ENCODE results near the gene GAL. TPM values are rescaled to one million over a fixed set of nuclear protein-coding genes. Genes with fewer than 3 reads are reported as not detected.

The GAL gene
- total RNA-seq, 4 donors from 2014 or later, result 4.9 TPM; not detected in 3

DNA sequence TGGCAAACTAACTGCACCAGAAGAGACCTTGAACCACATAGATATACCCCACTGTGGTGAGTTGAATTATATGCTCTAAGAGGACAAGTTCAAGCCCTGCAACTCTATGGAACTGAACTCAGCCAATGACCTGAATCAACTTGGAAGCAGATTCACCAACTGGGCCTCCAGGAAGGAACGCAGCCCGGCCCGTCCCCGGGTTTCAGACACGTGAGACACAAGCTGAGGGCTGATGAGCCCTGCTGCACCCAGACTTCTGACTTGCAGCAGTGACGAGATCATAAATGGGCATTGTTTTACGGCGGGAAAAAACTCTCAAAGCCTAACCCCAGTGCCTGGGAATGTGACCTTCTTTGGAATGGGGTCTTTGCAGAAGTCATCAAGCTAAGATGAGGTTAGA is 28.5 kb upstream of the GAL start:
- TF ChIP-seq, protein P1, sequence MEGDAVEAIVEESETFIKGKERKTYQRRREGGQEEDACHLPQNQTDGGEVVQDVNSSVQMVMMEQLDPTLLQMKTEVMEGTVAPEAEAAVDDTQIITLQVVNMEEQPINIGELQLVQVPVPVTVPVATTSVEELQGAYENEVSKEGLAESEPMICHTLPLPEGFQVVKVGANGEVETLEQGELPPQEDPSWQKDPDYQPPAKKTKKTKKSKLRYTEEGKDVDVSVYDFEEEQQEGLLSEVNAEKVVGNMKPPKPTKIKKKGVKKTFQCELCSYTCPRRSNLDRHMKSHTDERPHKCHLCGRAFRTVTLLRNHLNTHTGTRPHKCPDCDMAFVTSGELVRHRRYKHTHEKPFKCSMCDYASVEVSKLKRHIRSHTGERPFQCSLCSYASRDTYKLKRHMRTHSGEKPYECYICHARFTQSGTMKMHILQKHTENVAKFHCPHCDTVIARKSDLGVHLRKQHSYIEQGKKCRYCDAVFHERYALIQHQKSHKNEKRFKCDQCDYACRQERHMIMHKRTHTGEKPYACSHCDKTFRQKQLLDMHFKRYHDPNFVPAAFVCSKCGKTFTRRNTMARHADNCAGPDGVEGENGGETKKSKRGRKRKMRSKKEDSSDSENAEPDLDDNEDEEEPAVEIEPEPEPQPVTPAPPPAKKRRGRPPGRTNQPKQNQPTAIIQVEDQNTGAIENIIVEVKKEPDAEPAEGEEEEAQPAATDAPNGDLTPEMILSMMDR (IDR thresholded peaks at IDR 0.05; ENCODE audit: low read depth), result no peak

DNA sequence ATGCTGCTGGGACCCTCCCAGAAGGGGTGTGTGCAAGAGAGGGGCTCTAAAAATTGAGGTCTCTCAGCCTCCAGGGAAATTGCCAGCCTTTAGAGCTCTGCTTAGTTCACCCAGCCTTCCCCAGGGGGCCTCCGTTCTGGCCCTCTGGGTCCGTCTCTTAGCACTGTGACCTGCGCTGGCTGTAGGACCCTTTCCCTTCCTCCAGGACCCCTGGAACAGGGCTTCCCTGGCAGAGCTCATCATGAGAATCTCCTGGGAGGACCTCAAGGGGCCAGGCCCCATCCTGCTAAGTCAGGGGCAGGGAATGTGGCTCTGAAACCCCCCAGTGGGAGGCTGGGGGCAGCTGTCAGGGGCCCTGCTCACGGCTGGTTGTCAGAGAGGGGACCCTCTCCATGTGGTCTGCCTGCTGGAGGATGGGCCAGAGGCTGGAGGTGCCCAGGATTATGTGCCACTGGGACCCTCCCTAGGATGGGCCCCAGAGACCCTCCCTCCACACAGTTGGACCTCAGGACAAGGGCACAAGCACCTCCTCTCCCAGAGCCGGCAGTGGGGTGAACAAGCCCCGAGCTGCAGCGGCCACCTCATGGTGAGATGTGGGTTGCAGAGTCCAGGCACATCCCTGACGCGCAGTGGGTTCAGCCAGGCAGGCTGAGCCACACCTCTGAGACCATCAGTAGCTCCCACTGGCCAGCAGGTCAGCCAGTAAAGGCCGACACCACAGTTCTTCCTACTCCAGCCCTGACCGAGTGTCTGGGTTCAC is 27.1 kb upstream of the GAL start:
- TF ChIP-seq, protein P1 (IDR thresholded peaks at IDR 0.05; ENCODE audit: low read depth), result no peak

DNA sequence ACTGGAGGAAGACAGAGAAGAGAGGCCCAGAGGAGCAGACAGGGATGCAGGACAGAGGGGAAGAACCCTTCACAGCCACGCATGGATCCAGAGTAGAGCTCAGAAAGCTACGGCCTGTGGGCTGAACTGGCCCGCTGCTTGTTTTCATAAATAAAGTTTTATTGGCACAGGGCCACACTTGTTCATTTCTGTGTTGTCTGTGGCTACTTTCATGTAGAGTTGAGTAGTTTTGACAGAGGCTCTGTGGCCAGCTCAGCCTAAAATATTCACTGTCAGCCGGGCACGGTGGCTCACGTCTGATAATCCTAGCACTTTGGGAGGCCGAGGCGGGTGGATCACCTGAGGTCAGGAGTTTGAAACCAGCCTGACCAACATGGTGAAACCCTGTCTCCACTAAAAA is 26.2 kb upstream of the GAL start:
- TF ChIP-seq, protein P1 (IDR thresholded peaks at IDR 0.05; ENCODE audit: low read depth), result no peak

DNA sequence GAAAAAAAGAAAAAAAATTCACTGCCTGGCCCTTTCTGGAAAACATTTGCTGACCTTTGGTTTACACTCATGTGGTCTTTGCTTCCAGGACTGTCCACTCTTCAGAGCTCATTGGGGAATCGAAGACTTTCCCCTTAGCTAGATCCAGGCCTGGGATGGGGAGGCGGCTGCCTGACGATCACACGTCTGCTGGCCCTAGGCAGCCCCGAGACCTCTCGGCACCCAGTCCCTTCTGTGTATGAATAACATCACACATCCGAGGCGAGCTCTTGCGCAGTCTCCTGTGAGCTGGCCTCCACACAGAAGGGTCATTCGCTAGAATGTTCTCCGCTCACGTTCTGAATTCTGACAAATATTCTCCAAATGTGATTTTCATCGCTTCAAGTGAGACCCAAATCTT is 25.7 kb upstream of the GAL start:
- TF ChIP-seq, protein P1 (IDR thresholded peaks at IDR 0.05; ENCODE audit: low read depth), result no peak

DNA sequence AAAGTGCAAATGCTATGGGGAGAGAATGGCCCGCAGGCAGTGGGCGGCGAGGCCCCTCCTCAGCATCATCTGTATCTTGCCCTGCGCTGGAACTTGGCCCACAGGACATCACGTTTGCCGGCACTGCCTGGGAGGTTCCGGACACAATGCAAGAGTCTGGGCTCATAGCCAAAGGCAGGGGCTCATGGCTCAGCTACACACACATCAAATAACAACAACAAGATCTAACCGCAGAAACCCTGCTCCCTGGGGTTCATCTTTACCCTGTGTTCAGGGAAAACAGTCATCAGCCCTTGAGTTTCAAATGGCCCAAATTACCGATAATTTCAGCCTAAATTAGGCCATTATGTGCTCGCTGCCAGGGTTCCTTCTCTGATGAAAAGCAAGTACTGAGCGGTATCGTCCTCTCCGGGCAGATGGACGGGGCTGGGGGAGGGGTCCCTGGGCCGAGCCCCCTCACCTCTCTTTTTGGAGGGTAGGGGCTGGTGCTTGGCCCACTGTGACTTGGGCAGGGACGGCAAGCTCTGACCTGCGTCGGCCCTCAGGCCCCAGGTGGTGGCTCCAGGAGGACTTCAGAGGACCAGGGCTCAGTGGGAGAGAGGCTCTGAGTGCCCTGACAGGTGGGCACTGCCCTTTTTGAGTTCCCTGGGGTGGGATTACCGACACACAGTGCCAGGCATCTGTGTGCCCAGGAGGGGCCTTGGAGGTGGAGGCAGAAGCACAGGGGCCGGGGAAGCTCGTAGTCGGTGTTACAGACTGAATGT is 25.0 kb upstream of the GAL start:
- TF ChIP-seq, protein P1 (IDR thresholded peaks at IDR 0.05; ENCODE audit: low read depth), result no peak

DNA sequence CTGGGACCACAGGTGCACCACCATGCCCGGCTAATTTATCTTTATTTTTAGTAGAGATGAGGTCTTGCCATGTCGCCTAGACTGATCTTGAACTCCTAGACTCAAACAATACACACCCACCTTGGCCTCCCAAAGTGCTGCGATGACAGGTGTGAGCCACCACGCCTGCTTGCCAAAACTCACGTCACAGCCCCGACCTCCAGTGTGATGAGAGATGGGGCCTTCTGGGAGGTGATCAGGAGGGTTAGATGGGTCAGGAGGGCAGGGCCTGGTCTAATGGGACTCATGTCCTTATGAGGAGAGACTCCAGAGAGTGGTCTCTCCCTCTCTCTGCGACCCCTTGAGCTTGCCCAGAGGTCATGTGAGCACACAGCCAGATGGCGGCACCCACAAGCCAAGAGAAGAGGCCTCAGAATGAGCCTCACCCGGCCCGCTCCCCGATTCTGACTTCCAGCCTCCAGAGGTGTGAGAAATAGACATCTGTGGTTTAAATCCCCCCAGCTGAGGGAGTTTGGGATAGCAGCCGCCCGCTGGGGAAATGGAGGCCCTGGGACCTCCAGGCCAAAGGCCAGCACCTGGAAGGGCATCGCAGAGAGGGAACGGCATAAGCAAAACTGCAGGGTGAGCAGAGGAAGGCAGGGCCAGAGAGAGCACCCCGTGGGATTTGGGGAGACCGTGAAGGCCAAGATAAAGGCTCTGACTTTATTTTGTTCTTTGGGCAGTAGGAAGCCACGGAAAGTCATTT is 24.1 kb upstream of the GAL start:
- TF ChIP-seq, protein P1 (IDR thresholded peaks at IDR 0.05; ENCODE audit: low read depth), result no peak

DNA sequence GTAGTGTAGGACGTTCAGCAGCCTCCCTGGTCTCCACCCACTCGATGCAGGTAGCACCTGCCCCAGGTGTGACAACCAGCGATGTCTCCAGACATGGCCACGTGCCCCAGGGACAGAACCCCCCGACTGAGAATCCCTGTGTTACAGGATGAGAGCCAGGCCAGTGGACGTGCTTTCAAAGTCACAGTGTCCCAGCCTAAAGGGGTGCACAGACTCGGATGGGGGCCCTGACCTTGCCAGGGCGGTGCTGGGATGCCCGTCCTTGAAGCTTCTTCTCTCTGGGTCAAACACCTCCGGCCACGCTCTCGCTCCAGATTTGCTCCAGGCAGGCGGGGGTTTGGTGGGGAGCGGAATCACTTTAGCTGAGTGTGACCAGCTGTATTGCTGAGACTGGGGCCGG is 23.3 kb upstream of the GAL start:
- TF ChIP-seq, protein P1 (IDR thresholded peaks at IDR 0.05; ENCODE audit: low read depth), result no peak

All from subcutaneous adipose tissue (tissue), 4 donors.